CD4-positive, alpha-beta T cell (primary cell): ENCODE data around the gene UBE2O. TPM values are rescaled to one million over a fixed set of nuclear protein-coding genes. Genes with fewer than 3 reads are reported as not detected.

Experiments used
- ATAC-seq: fragments of 200-7000 bp; cut with Tn5 transposase; one replicate; pipeline ENCODE4 v1.10.0; 2022; ENCODE audit warnings: mild to moderate bottlenecking; ENCODE audit not compliant: poor library complexity
- CTCF ChIA-PET: fragments of 350-600 bp; sonication (Branson Sonifier 250); formaldehyde crosslinking; loops from one replicate; lab custom pipeline; 2021; ENCODE audit warnings: antibody characterized with exemption, inconsistent platforms; lab: Charles Lee
- POLR2A ChIA-PET: fragments of 350-600 bp; sonication (Branson Sonifier 250); formaldehyde crosslinking; loops from one replicate; lab custom pipeline; 2021; ENCODE audit warnings: antibody characterized with exemption, inconsistent platforms; lab: Charles Lee
- DNase-seq, 14 experiments: peaks; one replicate each; pipeline ENCODE4 v3.0.0-alpha.2; 2013 to 2020; ENCODE audit warnings: mixed read lengths in 2 of 14
- H3K27ac ChIP-seq, 2 donors: one replicate each; pipeline versions ENCODE4 v1.5.1 to v1.7.0; 2013; ENCODE audit warnings: low read length in 2 of 2, low read depth in 1 of 2, mild to moderate bottlenecking in 1 of 2
- H3K27me3 ChIP-seq, 2 experiments: 1 replicate in 1 of 2; 2 replicates in 1 of 2; pipeline versions ENCODE4 v1.6.1 to v1.7.0; 2013; ENCODE audit warnings: low read length in 2 of 2, control low read depth in 1 of 2, mild to moderate bottlenecking in 1 of 2, moderate library complexity in 1 of 2; ENCODE audit not compliant: insufficient read depth in 2 of 2, control insufficient read depth in 1 of 2
- H3K36me3 ChIP-seq: one replicate; pipeline ENCODE4 v1.6.1; 2013; ENCODE audit warnings: low read length, control low read depth; ENCODE audit not compliant: insufficient read depth
- H3K4me1 ChIP-seq: one replicate; pipeline ENCODE4 v1.6.1; 2013; ENCODE audit warnings: low read length, control low read depth; ENCODE audit not compliant: insufficient read depth
- H3K4me3 ChIP-seq: one replicate; pipeline ENCODE4 v1.5.1; 2013; ENCODE audit warnings: mild to moderate bottlenecking, low read length, moderate library complexity
- H3K9me3 ChIP-seq, 2 experiments: 1 replicate in 1 of 2; 2 replicates in 1 of 2; pipeline versions ENCODE4 v1.6.1 to v1.7.0; 2013; ENCODE audit warnings: low read length in 2 of 2, mild to moderate bottlenecking in 2 of 2, control low read depth in 1 of 2, moderate library complexity in 1 of 2; ENCODE audit not compliant: control insufficient read depth in 1 of 2, insufficient read depth in 1 of 2
- H3K27ac Mint-ChIP-seq: one replicate; pipeline ENCODE4 v1.8.0; 2020; ENCODE audit warnings: mixed read lengths
- H3K27me3 Mint-ChIP-seq: one replicate; pipeline ENCODE4 v1.8.0; 2021; ENCODE audit warnings: mixed read lengths
- H3K36me3 Mint-ChIP-seq: one replicate; pipeline ENCODE4 v1.8.0; 2021; ENCODE audit warnings: low read depth, mixed read lengths
- H3K4me1 Mint-ChIP-seq: one replicate; pipeline ENCODE4 v1.8.0; 2021; ENCODE audit warnings: low read depth, mixed read lengths
- H3K4me3 Mint-ChIP-seq: one replicate; pipeline ENCODE4 v1.8.0; 2020; ENCODE audit warnings: mild to moderate bottlenecking, mixed read lengths
- H3K9me3 Mint-ChIP-seq: one replicate; pipeline ENCODE4 v1.8.0; 2020; ENCODE audit warnings: mixed read lengths
- intact Hi-C, 2 experiments: fragments of 100-400 bp; cut with DNase I in 1 of 2; cut with micrococcal nuclease in 1 of 2; formaldehyde crosslinking; loops; one replicate each; pipeline versions ENCODE4 v1.15.1 to v1.9.0; 2023 to 2025; cut with DNase I, micrococcal nuclease
- total RNA-seq, 174 experiments: library from RNA in 2 of 174; stranded (reverse) in 2 of 174; gene quantifications; one replicate each; pipeline ENCODE4 v1.2.3 and lab custom pipeline; 2021 to 2026
- TF ChIP-seq, protein P1 (sequence below): fragments of 200-600 bp; IDR thresholded peaks from one replicate; pipeline ENCODE4 v1.8.0; 2022; ENCODE audit warnings: antibody characterized with exemption, mild to moderate bottlenecking

The UBE2O gene
- total RNA-seq, 2 experiments from 2014 or later = 22.7 to 25.1 TPM

DNA sequence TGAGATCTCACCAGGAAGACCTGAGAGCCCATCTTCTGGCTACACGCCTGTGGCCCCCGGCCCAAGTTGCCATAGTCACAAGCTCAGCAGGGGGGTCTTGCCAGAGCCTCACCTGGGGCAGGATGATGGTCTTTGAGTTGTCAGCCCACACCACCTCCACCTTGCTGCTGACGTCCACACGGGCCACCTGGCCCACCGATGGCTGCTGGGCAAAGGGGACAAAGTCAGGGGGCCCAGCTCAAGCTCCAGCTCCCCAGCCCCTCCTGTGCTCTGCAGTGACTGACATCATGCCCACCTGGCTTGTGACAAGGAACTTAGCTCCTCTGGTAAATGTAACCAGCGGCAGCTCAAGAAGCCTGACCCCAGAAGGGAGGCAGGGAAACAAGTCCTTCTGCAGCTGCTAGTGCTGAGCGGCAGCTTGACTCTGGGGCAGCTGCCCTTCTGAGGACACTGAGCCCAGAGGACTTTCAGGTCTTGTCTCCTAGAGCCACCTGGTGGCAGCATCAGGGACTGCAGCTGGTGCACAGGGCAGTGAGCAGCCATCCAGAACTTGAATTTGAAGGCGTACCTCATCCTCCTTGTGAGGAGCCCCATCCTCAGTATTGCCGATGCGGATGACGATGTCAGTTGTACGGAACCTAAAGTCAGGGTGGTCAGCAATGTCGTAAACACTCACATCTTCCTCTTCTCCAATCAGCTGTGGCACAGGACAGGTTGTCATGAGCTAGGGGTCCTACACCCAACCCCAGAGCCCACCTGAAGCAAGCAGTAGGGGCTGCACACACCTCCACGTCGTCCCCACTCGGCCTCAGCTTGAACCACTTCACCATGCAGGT, 55.0 kb downstream of the UBE2O start:
- H3K36me3 ChIP-seq = peaks cover 82% of the 10 kb centered on the region
- no peaks in the 10 kb centered on the region for H3K9me3 ChIP-seq
- H3K4me3 ChIP-seq = no peak overlapping the region
- H3K9me3 Mint-ChIP-seq = no peaks in the 10 kb centered on the region
- DNase-seq = peak; percentile 76 to 90 (median 83)
- H3K4me1 ChIP-seq = no peaks in the 10 kb centered on the region
- H3K27ac ChIP-seq = no peak overlapping the region
- ATAC-seq = peak; percentile 92
- H3K27ac Mint-ChIP-seq = no peak overlapping the region
- ChIA-PET POLR2A (interaction anchor here (0.6 to 2.2 kb wide), 5 partner anchors 12 to 1452 kb away, joined by 3 to 9 read pairs (median 4); partner anchors contain the start of genes PRPSAP1 and SPHK1), CTCF (interaction anchor here (0.6 to 3.8 kb wide), 25 partner anchors 9 to 384 kb away, joined by 3 to 31 read pairs (median 4); partner anchors contain the start of genes PRPSAP1, RHBDF2, SPHK1 and UBE2O)
- H3K4me3 Mint-ChIP-seq = no peak overlapping the region
- TF ChIP-seq, protein P1, sequence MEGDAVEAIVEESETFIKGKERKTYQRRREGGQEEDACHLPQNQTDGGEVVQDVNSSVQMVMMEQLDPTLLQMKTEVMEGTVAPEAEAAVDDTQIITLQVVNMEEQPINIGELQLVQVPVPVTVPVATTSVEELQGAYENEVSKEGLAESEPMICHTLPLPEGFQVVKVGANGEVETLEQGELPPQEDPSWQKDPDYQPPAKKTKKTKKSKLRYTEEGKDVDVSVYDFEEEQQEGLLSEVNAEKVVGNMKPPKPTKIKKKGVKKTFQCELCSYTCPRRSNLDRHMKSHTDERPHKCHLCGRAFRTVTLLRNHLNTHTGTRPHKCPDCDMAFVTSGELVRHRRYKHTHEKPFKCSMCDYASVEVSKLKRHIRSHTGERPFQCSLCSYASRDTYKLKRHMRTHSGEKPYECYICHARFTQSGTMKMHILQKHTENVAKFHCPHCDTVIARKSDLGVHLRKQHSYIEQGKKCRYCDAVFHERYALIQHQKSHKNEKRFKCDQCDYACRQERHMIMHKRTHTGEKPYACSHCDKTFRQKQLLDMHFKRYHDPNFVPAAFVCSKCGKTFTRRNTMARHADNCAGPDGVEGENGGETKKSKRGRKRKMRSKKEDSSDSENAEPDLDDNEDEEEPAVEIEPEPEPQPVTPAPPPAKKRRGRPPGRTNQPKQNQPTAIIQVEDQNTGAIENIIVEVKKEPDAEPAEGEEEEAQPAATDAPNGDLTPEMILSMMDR = peak; percentile 94
- H3K27me3 Mint-ChIP-seq = no peaks in the 10 kb centered on the region
- intact Hi-C loops = loop anchor here (1.0 to 5.0 kb wide), 4 partner anchors 95 to 386 kb away; no protein-coding TSS in a partner anchor
- no peaks in the 10 kb centered on the region for H3K27me3 ChIP-seq
- H3K4me1 Mint-ChIP-seq = no peaks in the 10 kb centered on the region
- H3K36me3 Mint-ChIP-seq = peaks cover 78% of the 10 kb centered on the region

DNA sequence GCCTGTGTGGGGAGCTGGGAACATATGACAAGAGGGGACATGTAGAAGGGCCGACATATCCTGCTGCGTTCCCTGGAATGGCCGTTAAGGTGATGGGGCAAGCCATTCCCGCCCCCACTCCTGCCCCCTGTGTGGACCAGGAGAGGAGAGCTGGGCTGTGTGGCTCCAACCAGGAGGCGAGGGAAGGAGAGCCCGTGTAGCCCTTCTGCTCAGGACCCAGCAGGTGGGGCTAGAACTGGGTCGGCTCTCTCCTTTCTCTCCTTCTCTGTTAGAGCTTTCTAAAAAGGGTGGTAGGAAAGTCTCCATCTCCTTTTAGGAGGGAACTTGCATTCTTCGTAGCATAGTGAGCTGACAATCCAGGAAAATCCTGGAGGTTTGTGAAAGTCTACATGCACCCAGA, 55.8 kb downstream of the UBE2O start:
- TF ChIP-seq, protein P1 = no peak
- H3K4me1 ChIP-seq = no peaks in the 10 kb centered on the region
- H3K27me3 ChIP-seq = no peaks in the 10 kb centered on the region
- no peak overlapping the region for H3K4me3 Mint-ChIP-seq
- no peak for ATAC-seq
- H3K27me3 Mint-ChIP-seq = no peaks in the 10 kb centered on the region
- no peaks in the 10 kb centered on the region for H3K9me3 ChIP-seq
- intact Hi-C loops = loop anchor here in 1 of 2 experiments (5.0 kb wide), 2 partner anchors 275 to 385 kb away; no protein-coding TSS in a partner anchor
- no peak overlapping the region for H3K4me3 ChIP-seq
- no peaks in the 10 kb centered on the region for H3K9me3 Mint-ChIP-seq
- H3K4me1 Mint-ChIP-seq = no peaks in the 10 kb centered on the region
- DNase-seq = no peak
- peaks cover 71% of the 10 kb centered on the region for H3K36me3 Mint-ChIP-seq
- peaks cover 77% of the 10 kb centered on the region for H3K36me3 ChIP-seq
- H3K27ac ChIP-seq = no peak overlapping the region
- no peak overlapping the region for H3K27ac Mint-ChIP-seq
- POLR2A ChIA-PET = interaction anchor here (0.6 to 2.2 kb wide), 3 partner anchors 11 to 1452 kb away, joined by 3 to 9 read pairs (median 7); partner anchors contain the start of gene PRPSAP1
- CTCF ChIA-PET = interaction anchor here (0.8 to 3.8 kb wide), 9 partner anchors 12 to 98 kb away, joined by 3 to 31 read pairs (median 5); partner anchors contain the start of genes PRPSAP1 and SPHK1

DNA sequence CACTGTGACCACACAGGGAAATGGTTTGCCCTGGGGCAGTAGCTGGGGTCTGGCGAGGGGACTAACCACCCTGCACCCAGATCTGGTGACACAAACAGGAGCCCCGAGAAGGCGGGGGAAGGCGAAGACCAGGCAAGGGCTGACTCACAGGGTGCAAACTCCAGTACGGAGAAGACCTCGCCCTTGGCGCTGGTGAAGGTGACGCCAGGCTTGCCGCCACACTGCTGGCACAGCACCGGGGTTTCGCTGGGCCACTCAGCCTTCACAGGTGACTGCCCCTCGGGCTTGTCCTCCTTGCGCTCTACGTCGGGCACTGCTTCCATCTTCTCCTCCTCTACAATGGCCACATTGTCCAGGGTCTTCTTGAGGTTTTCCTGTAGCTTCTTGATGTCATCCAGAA, 57.0 kb downstream of the UBE2O start:
- Histone ChIP-seq H3K4me1 (no peaks in the 10 kb centered on the region), H3K9me3 (no peaks in the 10 kb centered on the region), H3K4me3 (no peak overlapping the region), H3K36me3 (peaks cover 76% of the 10 kb centered on the region), H3K27ac (no peak overlapping the region), H3K27me3 (no peaks in the 10 kb centered on the region)
- ChIA-PET CTCF (interaction anchor here (3.8 kb wide), 1 partner anchor 11 kb away, joined by 31 read pairs; the partner anchor contains the start of gene SPHK1), POLR2A (interaction anchor here (0.8 kb wide), 1 partner anchor 43 kb away, joined by 3 read pairs; the partner anchor contains the start of gene PRPSAP1)
- Mint-ChIP-seq H3K27me3 (no peaks in the 10 kb centered on the region), H3K4me3 (no peak overlapping the region), H3K4me1 (no peaks in the 10 kb centered on the region), H3K36me3 (peaks cover 59% of the 10 kb centered on the region), H3K9me3 (no peaks in the 10 kb centered on the region), H3K27ac (no peak overlapping the region)
- DNase-seq (no peak), ATAC-seq (no peak)
- intact Hi-C loops = loop anchor here in 1 of 2 experiments (5.0 kb wide), 2 partner anchors 274 to 384 kb away; no protein-coding TSS in a partner anchor
- TF ChIP-seq, protein P1 = no peak
